AG10803 (cell line): Measurements from ENCODE around the gene ANO7.

ENCODE experiments used
- DNase-seq: peaks from one replicate; pipeline ENCODE4 v3.0.0; 2010; ENCODE audit warnings: low read depth
- H3K4me3 ChIP-seq: 2 replicates; pipeline ENCODE4 v1.5.1; 2011; ENCODE audit warnings: mild to moderate bottlenecking, low read length, control low read depth
- CTCF ChIP-seq: conservative IDR thresholded peaks from 2 replicates; pipeline ENCODE4 v1.5.1; 2011; ENCODE audit warnings: mild to moderate bottlenecking, low read length, control low read depth, inconsistent platforms

ANO7 gene

GRCh38 chr2:241258505-241259280 lies 70.2 kb downstream of the ANO7 start:
- DNase-seq = no peak
- no peak for TF ChIP-seq CTCF
- H3K4me3 ChIP-seq = no peak overlapping the region

DNA sequence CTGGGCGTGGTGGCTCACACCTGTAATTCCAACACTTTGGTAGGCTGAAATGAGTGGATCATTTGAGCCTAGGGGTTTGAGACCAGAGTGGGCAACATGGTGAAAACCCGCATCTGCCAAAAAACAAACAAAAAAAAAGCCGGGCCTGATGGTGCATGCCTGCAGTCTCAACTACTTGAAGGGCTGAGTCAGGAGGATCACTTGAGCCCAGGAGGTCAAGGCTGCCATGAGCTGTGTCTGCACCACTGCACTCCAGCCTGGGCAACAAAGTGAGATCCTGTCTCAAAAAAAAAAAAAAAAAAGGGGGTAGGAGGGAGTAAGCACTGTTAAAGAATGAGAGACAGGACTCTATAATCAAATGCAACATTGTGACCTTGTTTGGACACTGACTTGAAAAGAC lies 72.4 kb downstream of the ANO7 start:
- no peak for DNase-seq
- TF ChIP-seq CTCF = no peak
- no peak overlapping the region for H3K4me3 ChIP-seq

DNA sequence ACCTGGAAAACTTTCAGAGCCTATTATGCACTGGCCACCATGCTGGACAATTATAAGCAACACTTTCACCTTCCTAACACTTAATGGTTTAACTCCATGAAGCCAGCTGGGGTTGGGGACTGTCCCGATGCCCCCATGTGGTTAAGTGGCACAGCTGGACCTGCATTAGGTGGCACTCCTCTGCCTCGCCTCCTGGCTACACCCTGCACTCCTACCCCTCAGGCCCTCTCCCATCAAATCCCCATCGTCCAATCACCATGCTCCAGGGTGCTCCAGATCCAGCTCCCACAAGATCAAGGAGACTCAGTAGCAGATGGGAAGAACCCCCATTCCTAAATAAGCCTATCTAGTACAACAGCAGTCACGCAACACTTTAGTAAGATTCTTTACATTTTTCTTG lies 73.2 kb downstream of the ANO7 start:
- no peak for TF ChIP-seq CTCF
- H3K4me3 ChIP-seq = no peak overlapping the region
- DNase-seq = no peak

DNA sequence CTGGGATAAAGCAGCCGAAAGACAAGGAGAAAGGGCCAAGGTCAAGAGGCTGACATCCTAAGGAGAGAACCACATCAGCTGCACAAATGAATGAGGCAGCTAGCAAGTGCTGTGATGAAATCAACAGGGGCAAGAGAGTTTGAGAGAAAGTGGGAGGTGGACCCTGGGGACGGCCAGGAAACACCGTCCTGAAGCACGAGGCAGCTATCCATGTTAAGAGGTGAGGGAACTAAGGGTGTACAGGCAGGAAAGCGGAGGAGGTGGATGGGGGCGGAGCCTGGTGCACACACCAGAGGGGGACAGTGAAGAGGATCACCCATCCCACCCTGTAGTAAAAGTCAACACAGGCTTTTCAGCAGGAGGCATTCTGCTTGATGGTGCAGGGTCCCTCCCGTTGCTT lies 74.6 kb downstream of the ANO7 start:
- no peak overlapping the region for H3K4me3 ChIP-seq
- DNase-seq = no peak
- no peak for TF ChIP-seq CTCF

GRCh38 chr2:241265506-241265905 lies 77.0 kb downstream of the ANO7 start:
- no peak for DNase-seq
- H3K4me3 ChIP-seq = no peak overlapping the region
- TF ChIP-seq CTCF = no peak

- no peak for TF ChIP-seq CTCF
- H3K4me3 ChIP-seq = no peak overlapping the region
- DNase-seq = no peak
These were observed 79.0 kb downstream of the ANO7 start for GRCh38 chr2:241267249-241268067.

DNA sequence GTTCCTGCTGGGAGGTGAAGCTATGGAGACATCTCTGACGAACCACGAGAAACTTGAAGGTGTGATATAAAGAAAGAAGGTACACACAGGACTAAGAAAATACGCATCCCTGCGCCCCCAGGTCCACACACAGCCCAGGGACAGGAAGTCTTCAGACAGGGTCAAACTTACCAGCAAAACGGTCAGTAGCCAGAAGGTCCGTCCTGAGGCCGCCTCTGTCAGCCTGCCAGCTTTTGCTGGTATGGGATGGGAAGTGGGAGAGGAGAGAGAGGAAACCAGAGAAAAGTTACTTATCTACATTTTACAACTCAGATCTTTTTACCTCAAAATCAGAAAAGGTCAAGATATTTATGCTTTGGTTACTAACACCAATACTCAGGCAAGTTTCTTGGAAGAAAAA lies 79.8 kb downstream of the ANO7 start:
- no peak for TF ChIP-seq CTCF
- H3K4me3 ChIP-seq = no peak overlapping the region
- no peak for DNase-seq
